NB4 (cell line): ENCODE measurements around the gene EVA1C.

Experiments used
- DNase-seq: peaks from one replicate; pipeline ENCODE4 v3.0.0; 2010; ENCODE audit warnings: low read depth
- H3K4me3 ChIP-seq: one replicate; pipeline ENCODE4 v1.5.1; 2011; ENCODE audit warnings: mild to moderate bottlenecking, low read depth, low read length, moderate library complexity
- CTCF ChIP-seq: IDR thresholded peaks from one replicate; pipeline ENCODE4 v1.5.1; 2012; ENCODE audit warnings: low read depth, low read length
- MAX ChIP-seq: IDR thresholded peaks from 2 replicates; pipeline ENCODE4 v1.6.1; 2011; ENCODE audit warnings: low read depth, low read length
- MYC ChIP-seq: IDR thresholded peaks from 2 replicates; pipeline ENCODE4 v1.6.1; 2011; ENCODE audit warnings: low read depth, low read length
- POLR2A ChIP-seq: IDR thresholded peaks from 2 replicates; pipeline ENCODE4 v1.6.1; 2011; ENCODE audit warnings: mild to moderate bottlenecking; ENCODE audit not compliant: insufficient read length; ENCODE audit errors: extremely low read depth

EVA1C gene

GRCh38 chr21:32380940-32381339 is 31.6 kb upstream of the EVA1C start:
- no peak for TF ChIP-seq MYC
- no peak for TF ChIP-seq MAX
- TF ChIP-seq CTCF, result no peak
- TF ChIP-seq POLR2A, result no peak
- H3K4me3 ChIP-seq, result no peak overlapping the region
- no peak for DNase-seq

- no peak for DNase-seq
- H3K4me3 ChIP-seq, result no peak overlapping the region
- TF ChIP-seq POLR2A (no peak), MYC (no peak)
Observed at GRCh38 chr21:32381571-32381970, 30.9 kb upstream of the EVA1C start.

- DNase-seq, result no peak
- no peak for TF ChIP-seq CTCF
- no peak for TF ChIP-seq MYC
- no peak for TF ChIP-seq POLR2A
Observed at GRCh38 chr21:32382108-32382644, 30.3 kb upstream of the EVA1C start.

GRCh38 chr21:32383812-32384211 is 28.7 kb upstream of the EVA1C start:
- TF ChIP-seq MAX, result no peak
- no peak for TF ChIP-seq MYC
- TF ChIP-seq CTCF, result no peak
- no peak for TF ChIP-seq POLR2A
- DNase-seq, result no peak
- no peak overlapping the region for H3K4me3 ChIP-seq

More at GRCh38 chr21:32382108-32382644, 30.3 kb upstream of the EVA1C start:
- no peak overlapping the region for H3K4me3 ChIP-seq

- TF ChIP-seq MYC, result no peak
- no peak for DNase-seq
- no peak overlapping the region for H3K4me3 ChIP-seq
Observed at GRCh38 chr21:32386195-32386870, 26.2 kb upstream of the EVA1C start.

- DNase-seq, result no peak
- no peak overlapping the region for H3K4me3 ChIP-seq
- TF ChIP-seq MAX (no peak), POLR2A (no peak), CTCF (no peak), MYC (no peak)
Observed at GRCh38 chr21:32387151-32387550, 25.4 kb upstream of the EVA1C start.

GRCh38 chr21:32388306-32388705 is 24.2 kb upstream of the EVA1C start:
- no peak for TF ChIP-seq MYC
- TF ChIP-seq MAX, result no peak
- TF ChIP-seq POLR2A, result no peak
- TF ChIP-seq CTCF, result no peak
- DNase-seq, result no peak
- H3K4me3 ChIP-seq, result peak overlapping the region; percentile 10
